HG02678 (cell line): Measurements from ENCODE around the gene MCFD2.

ENCODE experiments used
- ATAC-seq: cut with Tn5 transposase; IDR thresholded peaks from one replicate; pipeline ENCODE4 v1.9.1; 2021; ENCODE audit warnings: mild to moderate bottlenecking, moderate library complexity; ENCODE audit not compliant: unreplicated experiment

Gene MCFD2

GRCh38 chr2:46852598-46852997 lies 63.0 kb downstream of the MCFD2 start:
- ATAC-seq, result no peak

- no peak for ATAC-seq
Measured at GRCh38 chr2:46852124-46852523, 63.5 kb downstream of the MCFD2 start.
